ENCODE data around the gene ATP11A.

ATP11A gene

GRCh38 chr13:112709825-112710783 lies 20.3 kb downstream of the ATP11A start:
- no peak for DNase-seq (ENCODE audit: low spot score)

- DNase-seq (ENCODE audit: low spot score), result no peak
These were observed 21.2 kb downstream of the ATP11A start for GRCh38 chr13:112710855-112711527.

- DNase-seq (ENCODE audit: low spot score), result peak; percentile 89
These were observed 21.9 kb downstream of the ATP11A start for GRCh38 chr13:112711528-112712265.

GRCh38 chr13:112712451-112713207 lies 22.8 kb downstream of the ATP11A start:
- no peak for DNase-seq (ENCODE audit: low spot score)

- DNase-seq (ENCODE audit: low spot score), result peak; percentile 31
These were observed 23.8 kb downstream of the ATP11A start for GRCh38 chr13:112713517-112714253.

GRCh38 chr13:112714376-112715174 lies 24.7 kb downstream of the ATP11A start:
- no peak for DNase-seq (ENCODE audit: low spot score)

GRCh38 chr13:112715210-112715609 lies 25.4 kb downstream of the ATP11A start:
- DNase-seq (ENCODE audit: low spot score), result no peak

- DNase-seq (ENCODE audit: low spot score), result no peak
These were observed 26.1 kb downstream of the ATP11A start for GRCh38 chr13:112715715-112716460.

- DNase-seq (ENCODE audit: low spot score), result no peak
These were observed 26.6 kb downstream of the ATP11A start for GRCh38 chr13:112716461-112716820.

- no peak for DNase-seq (ENCODE audit: low spot score)
These were observed 27.1 kb downstream of the ATP11A start for GRCh38 chr13:112716841-112717520.

- DNase-seq (ENCODE audit: low spot score), result no peak
These were observed 28.5 kb downstream of the ATP11A start for GRCh38 chr13:112718318-112718717.

- DNase-seq (ENCODE audit: low spot score), result no peak
These were observed 29.2 kb downstream of the ATP11A start for GRCh38 chr13:112719016-112719415.

GRCh38 chr13:112719556-112719955 lies 29.7 kb downstream of the ATP11A start:
- DNase-seq (ENCODE audit: low spot score), result no peak

GRCh38 chr13:112720251-112720650 lies 30.4 kb downstream of the ATP11A start:
- no peak for DNase-seq (ENCODE audit: low spot score)

GRCh38 chr13:112720814-112721197 lies 31.0 kb downstream of the ATP11A start:
- DNase-seq (ENCODE audit: low spot score), result no peak

- DNase-seq (ENCODE audit: low spot score), result no peak
These were observed 31.6 kb downstream of the ATP11A start for GRCh38 chr13:112721198-112722104.

GRCh38 chr13:112722433-112723263 lies 32.8 kb downstream of the ATP11A start:
- DNase-seq (ENCODE audit: low spot score), result peak; percentile 64
